T-helper 2 cell (primary cell): ENCODE results near the gene LRRC4C.

Experiments used
- DNase-seq, 5 experiments: peaks; one replicate each; pipeline versions ENCODE4 v3.0.0 to v3.0.0-alpha.2; 2012 to 2022
- total RNA-seq, 2 donors: gene quantifications; one replicate each; lab custom pipeline; 2026; lab: John Stamatoyannopoulos, UW

The LRRC4C gene
- total RNA-seq, result 0 reads per million in 2 donors

DNA sequence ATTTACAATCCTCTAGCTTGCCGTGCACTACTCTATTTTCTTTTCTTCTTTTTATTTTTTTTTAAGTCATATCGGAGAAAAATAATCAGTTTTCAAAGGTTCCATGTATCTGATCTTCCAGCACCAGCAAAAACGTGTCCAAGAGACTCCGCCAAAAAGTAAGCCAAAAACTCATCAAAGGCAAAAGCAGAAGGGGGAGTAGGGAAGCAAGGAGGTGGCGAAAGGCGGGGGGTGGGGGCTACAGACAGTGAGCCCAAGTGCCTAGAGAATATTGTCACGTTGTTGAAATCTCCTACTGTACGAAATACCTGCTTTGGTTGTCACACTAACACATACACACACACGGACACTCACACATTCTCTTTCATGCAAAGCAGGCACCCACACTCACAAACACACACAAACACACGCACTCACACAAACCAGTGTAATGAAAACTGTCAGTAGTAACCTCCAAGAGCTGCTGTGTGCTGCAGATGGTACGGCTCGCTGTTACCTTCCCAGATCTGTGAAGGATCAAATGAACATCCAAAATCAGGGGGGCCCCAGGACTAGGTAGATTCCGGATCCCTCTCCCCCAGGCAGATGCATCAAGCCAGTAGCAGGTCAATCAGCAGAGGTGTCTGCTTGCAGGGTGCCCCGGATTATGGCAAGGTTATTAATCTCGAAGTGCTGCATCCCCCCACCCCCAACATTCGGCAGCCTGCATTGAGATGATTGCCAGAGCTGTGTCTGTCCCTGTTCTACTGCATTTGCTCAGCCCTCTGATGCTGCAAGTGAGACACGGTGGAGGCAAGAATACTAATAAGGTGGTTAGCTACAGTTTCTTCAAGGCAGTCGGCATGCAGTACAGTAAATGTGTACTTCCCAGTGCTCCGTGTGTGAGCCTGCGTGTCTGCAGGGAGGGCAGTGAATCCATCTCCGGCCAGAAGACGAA lies at the start of gene LRRC4C:
Gene LRRC4C (minus strand): TSS at position 188 of the 937 bp plus-strand sequence.
- no peak for DNase-seq

DNA sequence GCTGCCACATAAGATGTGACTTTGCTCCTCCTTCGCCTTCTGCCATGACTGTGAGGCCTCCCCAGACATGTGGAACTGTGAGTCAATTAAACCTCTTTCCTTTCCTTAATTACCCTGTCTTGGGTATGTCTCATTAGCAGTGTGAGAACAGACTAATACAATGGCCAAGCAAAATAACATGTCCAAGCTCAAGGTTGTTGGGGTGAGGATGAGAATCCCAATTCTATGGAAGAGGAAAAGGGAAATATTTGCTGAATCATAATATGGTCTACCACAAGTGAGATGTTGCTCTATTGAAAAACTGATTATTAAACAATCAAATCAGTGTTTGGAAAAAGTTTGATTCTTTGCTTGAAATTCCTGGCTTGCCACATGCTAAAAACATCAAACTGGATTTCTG lies 48.7 kb upstream of the LRRC4C start:
- DNase-seq, result no peak

DNA sequence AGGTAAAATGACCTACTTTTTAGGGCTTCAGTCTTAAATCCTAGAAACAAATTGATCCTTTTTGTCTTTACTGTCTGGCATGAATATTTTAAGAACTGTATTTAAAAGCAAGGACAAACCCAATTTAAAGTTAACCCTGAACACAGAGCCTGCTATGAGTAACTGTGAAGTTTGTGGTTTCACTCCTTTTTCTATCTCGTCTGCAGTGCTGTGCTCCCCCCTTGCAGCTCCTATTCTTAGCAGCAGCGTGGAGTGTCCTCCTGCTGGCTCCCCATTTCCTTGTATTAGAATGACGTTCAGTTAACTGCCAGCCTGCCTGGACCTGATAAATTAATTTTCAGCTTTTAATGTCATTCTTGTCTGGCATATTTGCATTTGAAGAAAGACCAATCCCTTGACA lies 40.0 kb upstream of the LRRC4C start:
- no peak for DNase-seq

DNA sequence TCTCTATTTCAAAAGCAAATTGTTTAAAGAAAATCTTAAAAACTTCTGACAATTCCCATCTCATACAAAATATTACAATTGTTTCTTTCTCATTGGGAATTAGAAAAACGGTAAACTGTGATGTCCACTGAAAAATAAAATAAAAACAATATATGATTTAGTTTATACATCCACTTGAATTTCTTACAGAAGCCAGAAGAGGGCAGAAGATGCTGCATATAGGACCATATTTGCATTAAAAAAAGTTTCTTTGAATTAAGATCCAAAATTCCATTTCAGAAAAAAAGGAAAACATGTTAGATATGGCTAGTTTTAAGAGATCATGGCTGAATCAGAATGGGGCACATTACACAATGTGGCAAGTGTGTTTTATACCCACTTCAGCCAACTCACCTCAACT lies 39.3 kb upstream of the LRRC4C start:
- DNase-seq, result no peak

DNA sequence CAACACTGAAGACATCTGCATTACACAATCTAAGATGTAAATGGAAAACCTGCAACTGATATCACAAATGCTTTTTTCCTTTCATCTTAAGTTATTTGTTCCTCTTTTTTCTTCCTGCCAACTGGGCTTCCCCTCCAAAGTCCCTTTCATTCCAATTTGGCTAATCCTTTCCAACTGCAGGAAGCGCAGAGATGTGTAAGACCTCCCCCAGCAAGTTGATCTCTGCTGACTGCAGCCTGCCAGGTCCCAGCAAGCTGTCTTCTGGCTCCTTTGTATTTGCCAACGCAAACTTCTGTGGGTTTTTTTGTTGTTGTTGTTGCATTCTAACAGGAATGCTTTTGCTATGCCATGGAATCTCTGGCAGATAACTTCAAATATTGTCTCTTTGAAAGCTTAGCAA lies 38.5 kb upstream of the LRRC4C start:
- DNase-seq, result no peak

DNA sequence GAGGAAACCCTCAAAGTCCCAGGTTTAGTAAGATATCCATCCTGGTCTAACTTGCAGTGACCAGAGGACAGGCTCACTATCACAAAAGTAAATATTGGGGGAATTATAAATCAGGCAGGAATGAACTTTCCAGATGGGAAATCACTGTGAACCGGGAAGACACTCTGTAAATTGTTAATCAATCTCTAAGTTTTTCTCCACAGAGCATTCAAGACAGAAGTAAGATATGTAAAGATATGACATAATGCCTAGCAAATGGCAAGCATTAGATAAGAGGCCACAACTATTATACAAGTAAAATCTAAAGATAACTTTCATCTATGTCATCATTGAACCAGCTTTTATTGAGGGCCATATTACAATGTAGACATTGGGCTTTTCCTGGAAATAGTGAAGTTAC lies 35.3 kb upstream of the LRRC4C start:
- DNase-seq, result no peak

DNA sequence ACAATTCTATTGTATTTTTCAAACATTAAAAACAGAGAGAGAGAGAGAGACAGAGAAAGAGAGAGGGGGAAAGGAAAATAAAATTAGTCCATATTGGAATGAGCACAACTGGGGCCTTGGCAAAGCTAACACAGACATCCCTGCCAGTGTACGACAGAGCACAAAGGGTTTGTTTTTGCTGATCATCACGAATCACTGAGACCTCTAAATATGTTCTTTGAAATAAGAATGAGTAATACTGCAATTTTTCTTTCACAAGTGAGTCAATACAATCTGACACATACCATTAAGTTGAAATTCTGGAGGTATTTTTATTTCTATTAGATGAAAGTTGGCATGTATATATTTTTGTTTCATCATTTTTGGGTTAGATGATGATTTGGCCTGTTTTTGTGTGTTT lies 27.0 kb upstream of the LRRC4C start:
- DNase-seq, result no peak

DNA sequence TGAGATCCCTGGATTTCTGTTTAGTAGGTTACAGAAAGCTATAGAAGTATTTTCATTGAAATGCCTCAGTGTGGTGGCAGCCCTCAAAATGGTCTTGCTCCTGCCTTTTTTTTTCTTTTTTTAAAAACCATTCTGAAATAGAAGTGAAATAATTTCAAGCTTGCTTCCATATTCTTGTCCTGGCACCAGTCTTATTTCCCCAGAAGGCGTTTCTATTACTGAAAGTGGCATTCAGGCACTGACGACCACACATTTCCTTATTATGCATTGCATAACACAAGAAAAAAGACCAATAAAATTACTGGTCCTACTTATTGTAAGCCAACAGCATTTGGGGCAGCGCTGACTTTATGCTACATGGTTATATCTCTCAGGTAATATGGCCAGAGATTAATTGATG lies 24.5 kb upstream of the LRRC4C start:
- no peak for DNase-seq

DNA sequence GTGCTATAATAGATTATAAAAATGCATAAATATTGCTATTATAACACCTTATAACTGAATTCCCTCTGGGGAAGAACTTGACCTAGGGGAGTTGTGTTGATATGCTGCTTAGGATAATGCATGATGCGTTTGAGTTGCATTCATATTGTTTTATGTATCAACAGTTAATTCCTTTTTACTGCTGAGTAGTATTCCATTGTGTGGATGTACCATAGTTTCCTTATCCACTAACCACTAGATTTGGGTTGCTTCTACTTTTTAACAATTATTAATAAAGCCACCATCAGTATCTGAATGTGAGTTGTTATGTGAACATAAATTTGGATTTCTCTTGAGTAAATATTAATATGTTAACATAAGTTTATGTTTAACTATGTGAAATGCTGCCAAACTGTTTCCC lies 19.7 kb upstream of the LRRC4C start:
- DNase-seq, result no peak

DNA sequence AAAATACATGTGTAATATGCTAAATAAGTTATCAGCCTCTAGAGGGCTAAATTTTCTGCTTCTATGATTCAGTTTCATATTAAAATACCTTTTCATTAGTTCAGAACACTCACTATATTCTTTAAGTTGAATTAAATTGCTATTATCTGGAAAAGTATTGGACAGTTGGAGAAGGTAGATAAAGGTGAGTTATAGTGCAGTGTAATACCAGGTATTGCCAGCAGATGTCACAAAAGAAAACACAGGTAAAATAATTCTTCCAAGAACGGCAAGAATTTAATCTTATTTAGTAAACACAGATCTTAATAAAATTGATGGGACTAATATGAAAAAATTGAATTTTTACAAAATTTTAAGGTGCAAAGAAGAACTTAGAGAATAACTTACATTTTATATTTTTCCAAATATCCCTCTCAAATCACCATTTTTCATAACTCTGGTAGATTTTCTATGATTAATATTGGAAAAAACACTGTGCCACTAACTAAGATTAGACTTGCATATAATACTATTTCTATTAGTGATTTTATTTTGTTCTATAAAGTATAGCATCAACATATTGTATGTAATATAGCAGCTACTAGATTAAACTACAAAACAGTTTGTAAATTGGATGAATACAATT lies 1.7 kb upstream of the LRRC4C start:
- peak in 1 of 5 experiments; percentile 0 for DNase-seq

DNA sequence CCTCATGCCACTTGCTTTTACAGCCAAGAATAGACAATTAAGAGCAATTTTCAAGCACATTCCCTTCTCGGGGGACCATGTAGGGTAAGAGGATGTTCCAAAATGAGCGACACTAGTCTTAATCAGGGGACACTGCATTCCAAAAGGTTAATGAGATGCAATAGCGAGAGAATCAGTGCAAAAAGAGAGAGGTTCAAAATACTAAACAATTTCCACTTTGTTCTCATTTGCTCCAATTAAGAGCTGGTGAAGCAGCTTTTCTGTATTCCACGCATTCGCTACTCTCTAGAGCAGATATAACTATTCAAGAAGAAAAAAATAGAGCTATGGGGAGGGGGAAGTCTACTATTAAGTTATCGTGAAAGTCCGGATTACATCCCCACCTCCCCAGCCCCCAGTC lies 811 bp downstream of the LRRC4C start:
- no peak for DNase-seq

DNA sequence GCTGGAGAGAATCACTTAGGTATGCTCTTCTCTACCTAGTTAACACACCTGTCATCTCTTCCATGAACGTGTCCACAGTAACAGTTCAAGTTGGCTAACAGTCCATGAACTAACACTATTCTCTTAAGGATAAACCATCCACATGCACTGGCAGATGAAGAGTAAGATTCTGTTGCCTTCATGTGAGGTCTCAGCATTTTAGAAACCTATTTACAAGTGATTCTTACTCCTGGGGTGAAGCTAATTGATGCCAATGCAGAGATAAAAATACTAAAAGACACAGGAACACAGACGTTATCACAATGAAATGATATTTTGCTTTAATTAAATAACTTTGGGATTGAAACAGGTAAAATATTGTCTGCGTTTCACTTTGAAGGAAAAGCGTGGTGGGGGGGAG lies 1.3 kb downstream of the LRRC4C start:
- no peak for DNase-seq

DNA sequence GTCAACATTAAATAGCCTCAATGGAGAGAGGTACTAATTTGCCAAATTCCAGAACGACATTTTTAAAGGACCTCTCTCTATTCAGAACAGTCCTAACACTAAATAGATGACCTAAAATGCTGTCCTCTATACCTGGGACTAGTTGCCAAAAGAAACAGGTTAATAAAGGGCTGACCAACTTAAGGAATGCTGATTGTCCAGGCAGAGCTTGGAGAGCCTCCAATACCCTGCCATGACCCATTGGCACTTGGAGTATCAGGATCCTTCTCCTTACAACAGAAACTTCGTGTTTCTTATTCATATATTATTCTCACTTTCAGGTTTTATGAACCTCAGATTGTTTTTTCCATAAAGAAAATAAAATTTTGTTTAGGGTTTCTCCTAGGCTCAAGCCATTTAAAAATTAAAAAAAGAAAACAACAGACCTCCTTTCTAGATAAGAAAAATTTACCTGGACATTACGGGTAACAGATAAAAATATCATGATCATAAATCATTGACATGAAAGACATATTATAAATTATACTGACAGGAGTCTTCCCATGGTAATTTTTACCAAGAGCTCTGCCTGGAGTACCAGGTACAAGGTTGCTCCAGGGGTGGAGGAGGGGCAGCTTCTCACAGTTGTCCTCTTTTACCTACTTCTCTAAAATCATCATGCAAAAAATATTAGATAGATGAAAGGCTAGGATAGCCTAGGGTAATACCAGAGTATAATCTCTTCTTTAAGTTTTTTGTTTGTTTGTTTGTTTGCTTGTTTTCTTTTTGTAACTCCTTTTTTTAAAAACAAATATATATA lies 2.0 kb downstream of the LRRC4C start:
- DNase-seq, result no peak

DNA sequence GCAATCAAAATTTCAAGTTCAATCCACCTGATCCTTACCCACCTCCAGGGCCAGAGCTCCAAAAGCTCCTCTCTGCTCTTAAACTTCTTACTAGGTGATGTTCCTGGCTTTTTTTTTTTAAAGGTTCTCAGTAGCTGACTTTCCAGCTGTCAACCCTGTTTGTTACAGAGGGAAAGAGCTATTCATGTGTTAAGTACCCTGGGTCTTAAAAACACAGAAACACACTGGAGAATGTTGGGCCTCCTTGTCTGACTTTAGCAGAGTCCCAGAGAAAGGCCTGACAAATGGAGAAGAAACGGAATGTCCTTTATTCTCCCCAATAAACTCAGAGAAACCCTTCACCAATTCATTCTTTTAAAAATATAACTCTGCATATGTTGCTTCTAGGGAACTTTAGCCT lies 3.2 kb downstream of the LRRC4C start:
- DNase-seq, result no peak

DNA sequence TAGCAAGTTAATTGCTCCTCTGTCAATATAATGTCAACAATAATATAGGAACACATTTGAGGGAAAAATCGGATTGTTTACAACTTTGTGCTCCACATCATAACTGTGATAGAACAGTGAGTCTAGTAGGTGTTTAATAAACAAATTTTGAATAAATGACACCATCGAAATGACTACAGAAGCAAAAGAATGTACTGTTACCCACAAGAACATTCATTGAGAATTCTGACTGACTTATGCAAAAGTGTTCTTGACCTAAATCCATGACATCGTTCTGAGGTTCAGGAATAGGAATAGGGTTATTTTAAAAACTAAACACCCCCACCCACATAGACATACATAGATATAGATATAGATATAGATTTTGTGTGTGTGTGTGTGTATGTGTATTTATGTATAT lies 8.4 kb downstream of the LRRC4C start:
- no peak for DNase-seq

DNA sequence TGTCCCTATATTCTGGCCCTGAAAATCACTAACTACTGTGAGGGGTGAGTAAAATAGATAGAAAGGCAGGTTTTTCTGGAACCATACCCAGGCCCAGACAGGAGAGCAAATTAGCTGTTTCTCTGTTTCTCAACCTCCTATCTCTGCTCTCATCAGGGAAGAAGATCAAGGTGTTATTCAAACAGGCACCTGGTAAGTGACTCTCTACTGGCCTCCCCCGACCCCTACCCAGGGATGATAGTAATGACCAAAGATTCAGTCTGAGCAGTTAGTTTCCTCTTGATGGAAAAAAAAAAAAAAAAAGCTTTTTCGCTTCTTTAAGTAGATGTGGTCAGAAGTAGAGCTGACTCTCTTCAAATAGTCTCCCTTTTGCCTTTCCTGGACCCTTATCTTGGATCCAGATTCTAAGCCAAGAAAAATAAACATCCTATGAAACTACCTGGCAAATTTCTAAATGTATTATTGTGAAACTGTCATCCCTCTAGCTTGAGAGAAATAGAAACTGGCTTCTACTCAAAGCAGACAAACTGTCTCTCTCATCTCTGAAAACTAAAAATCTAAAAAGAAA lies 9.9 kb downstream of the LRRC4C start:
- DNase-seq, result no peak

DNA sequence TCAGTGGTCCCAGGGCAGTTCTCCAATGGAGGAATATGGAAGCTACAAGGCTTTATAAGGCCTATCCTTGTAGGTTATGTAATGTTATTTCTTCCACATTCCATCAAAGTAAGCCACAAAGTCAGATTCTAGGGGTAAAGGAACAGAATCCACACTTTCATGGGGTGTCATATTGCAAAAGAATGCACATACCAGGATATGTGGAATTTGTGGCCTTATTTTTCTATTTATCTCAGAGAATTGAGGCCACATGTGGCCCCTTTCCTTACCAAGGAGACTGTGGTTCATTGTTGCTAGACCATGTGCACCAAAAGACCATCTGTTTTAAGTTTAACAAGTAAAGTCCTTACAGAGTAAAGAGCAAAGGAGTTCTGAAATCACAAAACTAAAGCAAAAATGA lies 12.9 kb downstream of the LRRC4C start:
- no peak for DNase-seq

DNA sequence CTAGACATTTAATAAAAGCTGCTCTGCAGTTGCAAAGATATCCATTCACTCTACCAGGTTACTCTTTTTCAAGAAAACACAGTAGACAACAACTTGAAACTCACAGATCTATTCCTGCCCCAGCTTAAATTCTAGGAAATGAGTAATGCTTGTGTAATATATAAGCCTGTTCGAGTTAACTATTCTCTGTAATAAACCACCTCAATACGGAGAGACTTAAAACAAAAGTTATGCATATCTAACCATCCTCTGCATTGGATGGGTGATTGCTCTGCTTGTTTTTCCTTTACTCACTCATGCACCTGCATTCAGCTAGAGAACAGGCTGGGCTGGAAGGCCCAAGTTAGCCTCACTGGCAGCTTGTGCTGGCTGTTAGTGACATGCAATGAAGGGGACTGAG lies 13.3 kb downstream of the LRRC4C start:
- no peak for DNase-seq

DNA sequence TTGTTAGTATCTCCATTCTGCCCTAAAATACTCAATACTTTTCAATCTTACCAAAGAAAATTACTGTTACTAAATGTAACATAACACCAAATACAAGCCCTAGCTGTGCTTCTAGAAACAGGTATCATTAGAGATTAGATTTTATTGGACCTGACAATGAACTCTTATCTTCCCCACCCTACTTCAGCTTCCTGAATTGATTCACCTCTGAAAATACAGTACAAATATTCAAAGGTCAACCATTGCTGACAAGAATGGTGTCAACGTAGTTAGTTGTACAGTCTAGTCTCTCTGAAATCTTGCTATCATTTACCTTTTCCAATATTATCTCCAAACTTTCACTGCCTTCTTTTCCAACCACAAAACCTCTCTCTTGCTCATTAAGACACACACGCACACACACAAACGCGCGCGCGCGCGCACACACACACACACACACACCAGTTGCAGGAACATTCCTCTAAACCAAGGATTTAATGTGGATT lies 22.4 kb downstream of the LRRC4C start:
- no peak for DNase-seq

DNA sequence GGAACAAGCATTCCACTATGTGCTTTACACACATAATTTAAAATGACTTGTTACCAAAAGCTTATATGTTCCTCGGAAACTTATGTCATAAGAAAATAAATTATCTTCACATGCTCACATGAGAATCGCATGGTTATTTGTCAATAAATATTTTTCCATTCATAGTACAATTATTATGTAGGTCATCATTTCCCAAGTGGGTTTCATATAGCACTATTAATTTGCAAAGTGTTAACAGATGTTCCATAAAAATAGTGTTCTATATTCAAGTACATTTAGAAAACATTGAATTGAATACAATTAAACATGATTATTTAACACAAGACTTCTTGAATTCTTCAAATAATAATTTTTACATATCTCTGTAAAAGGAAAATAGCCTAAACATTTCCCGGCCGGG lies 23.9 kb downstream of the LRRC4C start:
- no peak for DNase-seq

DNA sequence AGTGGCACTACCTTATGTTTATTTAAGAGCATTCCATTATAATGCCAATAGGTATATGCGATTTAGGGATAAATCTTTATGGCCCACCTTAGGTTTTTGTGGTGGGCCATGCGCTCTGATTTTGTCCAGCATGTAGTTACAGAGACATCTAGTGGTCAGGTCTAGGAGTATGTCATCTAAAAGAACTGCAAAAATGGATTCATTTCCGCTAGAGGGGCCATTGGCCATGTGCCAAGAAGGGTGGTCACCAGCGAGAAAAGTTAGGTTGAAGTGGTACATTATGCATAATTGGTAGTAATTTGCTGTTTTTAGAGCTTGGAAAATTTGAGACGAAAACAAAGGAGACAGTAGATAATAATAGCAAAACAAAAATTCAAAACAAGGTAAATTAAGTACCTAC lies 27.7 kb downstream of the LRRC4C start:
- no peak for DNase-seq

DNA sequence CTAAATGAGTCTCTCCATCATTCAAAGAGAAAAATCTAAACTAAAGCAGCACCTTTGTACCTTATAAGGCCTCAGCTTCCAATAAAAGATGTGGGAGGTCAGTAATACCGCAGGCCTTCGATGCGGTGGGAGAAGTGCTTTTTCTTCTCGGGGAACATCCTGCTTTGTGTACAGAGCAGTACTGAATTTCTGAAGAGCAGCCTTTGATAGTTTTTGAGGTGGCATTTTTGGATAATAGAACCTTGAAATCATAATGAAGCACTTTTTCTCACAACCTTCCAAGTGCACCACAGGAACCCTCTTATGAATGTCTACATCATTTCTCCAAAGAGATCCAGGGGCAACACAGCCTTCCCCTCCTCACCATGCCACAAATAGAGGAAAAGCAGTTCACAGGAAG lies 39.6 kb downstream of the LRRC4C start:
- DNase-seq, result no peak
